ENCODE data around the gene PI4KB.

- TF ChIP-seq, protein P1, sequence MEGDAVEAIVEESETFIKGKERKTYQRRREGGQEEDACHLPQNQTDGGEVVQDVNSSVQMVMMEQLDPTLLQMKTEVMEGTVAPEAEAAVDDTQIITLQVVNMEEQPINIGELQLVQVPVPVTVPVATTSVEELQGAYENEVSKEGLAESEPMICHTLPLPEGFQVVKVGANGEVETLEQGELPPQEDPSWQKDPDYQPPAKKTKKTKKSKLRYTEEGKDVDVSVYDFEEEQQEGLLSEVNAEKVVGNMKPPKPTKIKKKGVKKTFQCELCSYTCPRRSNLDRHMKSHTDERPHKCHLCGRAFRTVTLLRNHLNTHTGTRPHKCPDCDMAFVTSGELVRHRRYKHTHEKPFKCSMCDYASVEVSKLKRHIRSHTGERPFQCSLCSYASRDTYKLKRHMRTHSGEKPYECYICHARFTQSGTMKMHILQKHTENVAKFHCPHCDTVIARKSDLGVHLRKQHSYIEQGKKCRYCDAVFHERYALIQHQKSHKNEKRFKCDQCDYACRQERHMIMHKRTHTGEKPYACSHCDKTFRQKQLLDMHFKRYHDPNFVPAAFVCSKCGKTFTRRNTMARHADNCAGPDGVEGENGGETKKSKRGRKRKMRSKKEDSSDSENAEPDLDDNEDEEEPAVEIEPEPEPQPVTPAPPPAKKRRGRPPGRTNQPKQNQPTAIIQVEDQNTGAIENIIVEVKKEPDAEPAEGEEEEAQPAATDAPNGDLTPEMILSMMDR (IDR thresholded peaks at IDR 0.05) = no peak
- no peak for TF ChIP-seq POLR2A (IDR thresholded peaks at IDR 0.05)
These were observed 59.5 kb downstream of the PI4KB start for GRCh38 chr1:151267760-151268159.

Measured in lower leg skin (tissue), 3 donors.